ENCODE measurements around the gene G6PC3.

Gene G6PC3

GRCh38 chr17:44110823-44111633 lies 40.5 kb downstream of the G6PC3 start:
- peak; percentile 89 for DNase-seq
- peaks cover 86% of the 10 kb centered on the region for H3K79me2 ChIP-seq (ENCODE audit: low read length)
- H3K36me3 ChIP-seq (replicated peaks; ENCODE audit: insufficient read depth, low read length), result no peaks in the 10 kb centered on the region

DNA sequence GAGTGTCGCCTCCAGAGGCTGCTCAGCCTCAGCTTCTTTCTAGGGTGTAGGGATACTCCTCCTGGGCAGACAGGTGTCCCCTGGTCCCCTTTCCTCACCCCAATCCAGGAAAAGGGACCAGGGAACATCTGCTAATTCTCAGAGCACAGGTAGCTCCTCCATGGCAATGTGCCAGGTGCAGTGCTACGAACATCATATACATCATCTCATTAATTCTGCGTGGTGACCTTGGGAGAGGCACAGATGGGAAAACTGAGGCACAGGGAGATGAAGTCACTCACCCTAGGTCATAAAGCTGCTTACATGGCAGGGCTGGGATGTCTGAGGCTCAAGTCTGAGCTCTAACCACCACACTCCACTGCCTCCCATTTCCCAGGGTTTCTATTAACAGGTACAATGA lies 41.2 kb downstream of the G6PC3 start:
- no peaks in the 10 kb centered on the region for H3K27me3 ChIP-seq (replicated peaks; ENCODE audit: insufficient read depth, low read length)
- no peaks in the 10 kb centered on the region for H4K20me1 ChIP-seq (ENCODE audit: insufficient read depth, low read length)
- no peak overlapping the region for H2AFZ ChIP-seq (ENCODE audit: low read length)
- H3K36me3 ChIP-seq (replicated peaks; ENCODE audit: insufficient read depth, low read length), result no peaks in the 10 kb centered on the region
- no peaks in the 10 kb centered on the region for H3K9me2 ChIP-seq (replicated peaks; ENCODE audit: insufficient read depth, low read length)
- peak overlapping the region; percentile 87 for H3K4me3 ChIP-seq (ENCODE audit: low read length)
- H3K27ac ChIP-seq (ENCODE audit: low read length), result peak overlapping the region; percentile 32; the same call in 1 of the 2 replicates
- no peaks in the 10 kb centered on the region for H3K9me3 ChIP-seq (replicated peaks; ENCODE audit: insufficient read depth, low read length)
- H3K4me1 ChIP-seq (ENCODE audit: low read length), result peaks cover 22% of the 10 kb centered on the region
- H3K4me2 ChIP-seq (ENCODE audit: low read depth, low read length), result peak overlapping the region; percentile 85
- DNase-seq, result no peak
- H3F3A ChIP-seq (ENCODE audit: insufficient read depth, low read length), result no peaks in the 10 kb centered on the region
- H3K79me2 ChIP-seq (ENCODE audit: low read length), result peaks cover 88% of the 10 kb centered on the region
- H3K9ac ChIP-seq (ENCODE audit: low read length), result peak overlapping the region; percentile 65; the same call in 1 of the 2 replicates
- TF ChIP-seq EZH2phosphoT487 (IDR thresholded peaks at IDR 0.05; ENCODE audit: low read length) (no peak), EZH2 (optimal IDR thresholded peaks at IDR 0.05; ENCODE audit: low read depth, low read length) (no peak), CTCF (IDR thresholded peaks at IDR 0.05; ENCODE audit: low read length) (no peak)

More at GRCh38 chr17:44110823-44111633, 40.5 kb downstream of the G6PC3 start:
- no peak for TF ChIP-seq EZH2 (optimal IDR thresholded peaks at IDR 0.05; ENCODE audit: low read depth, low read length)
- TF ChIP-seq EZH2phosphoT487 (IDR thresholded peaks at IDR 0.05; ENCODE audit: low read length), result no peak
- no peak for TF ChIP-seq CTCF (IDR thresholded peaks at IDR 0.05; ENCODE audit: low read length)
- peaks cover 22% of the 10 kb centered on the region for H3K4me1 ChIP-seq (ENCODE audit: low read length)
- no peaks in the 10 kb centered on the region for H3F3A ChIP-seq (ENCODE audit: insufficient read depth, low read length)
- peak overlapping the region; percentile 85 for H3K4me2 ChIP-seq (ENCODE audit: low read depth, low read length)
- peak overlapping the region; percentile 65 for H3K9ac ChIP-seq (ENCODE audit: low read length)
- peak overlapping the region; percentile 39 for H2AFZ ChIP-seq (ENCODE audit: low read length)
- H3K27me3 ChIP-seq (replicated peaks; ENCODE audit: insufficient read depth, low read length), result no peaks in the 10 kb centered on the region
- H3K9me3 ChIP-seq (replicated peaks; ENCODE audit: insufficient read depth, low read length), result no peaks in the 10 kb centered on the region
- peak overlapping the region; percentile 87 for H3K4me3 ChIP-seq (ENCODE audit: low read length)
- peak overlapping the region; percentile 32; the same call in 1 of the 2 replicates for H3K27ac ChIP-seq (ENCODE audit: low read length)
- H4K20me1 ChIP-seq (ENCODE audit: insufficient read depth, low read length), result no peaks in the 10 kb centered on the region
- H3K9me2 ChIP-seq (replicated peaks; ENCODE audit: insufficient read depth, low read length), result no peaks in the 10 kb centered on the region

- no peak for DNase-seq
- Histone ChIP-seq H3K4me1 (ENCODE audit: low read length) (peaks cover 22% of the 10 kb centered on the region), H3K4me3 (ENCODE audit: low read length) (no peak overlapping the region), H3K9me3 (replicated peaks; ENCODE audit: insufficient read depth, low read length) (no peaks in the 10 kb centered on the region), H3K36me3 (replicated peaks; ENCODE audit: insufficient read depth, low read length) (no peaks in the 10 kb centered on the region), H3K4me2 (ENCODE audit: low read depth, low read length) (peak overlapping the region; percentile 85), H3K9ac (ENCODE audit: low read length) (no peak overlapping the region), H2AFZ (ENCODE audit: low read length) (no peak overlapping the region), H4K20me1 (ENCODE audit: insufficient read depth, low read length) (no peaks in the 10 kb centered on the region), H3K27me3 (replicated peaks; ENCODE audit: insufficient read depth, low read length) (no peaks in the 10 kb centered on the region), H3F3A (ENCODE audit: insufficient read depth, low read length) (no peaks in the 10 kb centered on the region), H3K9me2 (replicated peaks; ENCODE audit: insufficient read depth, low read length) (no peaks in the 10 kb centered on the region), H3K27ac (ENCODE audit: low read length) (no peak overlapping the region), H3K79me2 (ENCODE audit: low read length) (peaks cover 87% of the 10 kb centered on the region)
- TF ChIP-seq EZH2 (optimal IDR thresholded peaks at IDR 0.05; ENCODE audit: low read depth, low read length) (no peak), EZH2phosphoT487 (IDR thresholded peaks at IDR 0.05; ENCODE audit: low read length) (no peak), CTCF (IDR thresholded peaks at IDR 0.05; ENCODE audit: low read length) (no peak)
Measured at GRCh38 chr17:44112284-44113280, 42.0 kb downstream of the G6PC3 start.

All from MM.1S (cell line).